DMS53 (cell line): ENCODE data around the gene HNRNPA2B1.
A peak's percentile ranks its signal among the peaks of the same experiment; 100 is the strongest.
"Not testable (repeated sequence)": the region's sequence is repeated elsewhere in the genome, so short reads cannot be mapped to it uniquely, and the experiment has no call there.

Experiments used
- DNase-seq: peaks from one replicate; lab custom pipeline; 2025; lab: John Stamatoyannopoulos, UW

The HNRNPA2B1 gene

GRCh38 chr7:26198133-26198780, 2.3 kb downstream of the HNRNPA2B1 start:
- DNase-seq = peak; percentile 69

DNA sequence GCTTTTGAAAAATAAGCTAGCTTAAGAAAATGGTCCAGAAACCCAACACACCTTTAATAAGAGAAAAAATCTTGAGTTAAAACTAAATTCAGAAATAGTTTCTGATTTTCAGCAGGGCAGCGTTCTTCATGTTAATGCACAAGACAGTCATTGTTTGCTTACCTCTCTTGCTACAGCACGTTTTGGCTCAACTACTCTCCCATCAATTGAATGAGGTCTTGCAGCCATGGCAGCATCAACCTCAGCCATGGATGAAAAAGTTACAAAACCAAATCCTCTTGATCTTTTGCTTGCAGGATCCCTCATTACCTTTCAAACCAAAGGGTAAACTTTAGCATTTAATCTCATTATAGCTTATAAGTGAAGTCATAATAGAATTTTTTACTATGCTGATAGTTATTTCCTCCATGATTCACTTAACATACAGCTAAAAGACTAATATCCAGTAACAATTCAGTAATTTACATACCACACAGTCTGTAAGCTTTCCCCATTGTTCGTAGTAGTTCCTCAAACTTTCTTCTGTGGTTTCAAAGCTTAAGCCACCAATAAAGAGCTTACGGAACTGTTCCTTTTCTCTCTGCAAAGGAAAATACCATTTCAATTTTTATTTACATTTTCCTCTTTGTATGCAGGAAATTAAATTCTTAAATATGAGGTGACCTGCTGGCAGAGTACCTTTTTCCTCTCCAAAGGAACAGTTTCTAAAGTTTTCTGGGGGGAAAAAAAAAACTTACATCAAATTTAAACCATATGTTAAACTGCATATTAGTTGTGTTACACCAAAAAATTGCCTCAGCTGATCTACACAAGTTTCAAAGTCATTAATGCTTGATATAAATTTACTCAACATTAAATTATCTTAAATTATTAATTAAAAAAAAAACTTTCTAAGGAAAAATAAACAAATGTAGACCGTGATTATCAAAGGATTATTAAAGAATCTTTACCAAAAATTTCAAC, 3.1 kb downstream of the HNRNPA2B1 start:
- peak; percentile 27 for DNase-seq

DNA sequence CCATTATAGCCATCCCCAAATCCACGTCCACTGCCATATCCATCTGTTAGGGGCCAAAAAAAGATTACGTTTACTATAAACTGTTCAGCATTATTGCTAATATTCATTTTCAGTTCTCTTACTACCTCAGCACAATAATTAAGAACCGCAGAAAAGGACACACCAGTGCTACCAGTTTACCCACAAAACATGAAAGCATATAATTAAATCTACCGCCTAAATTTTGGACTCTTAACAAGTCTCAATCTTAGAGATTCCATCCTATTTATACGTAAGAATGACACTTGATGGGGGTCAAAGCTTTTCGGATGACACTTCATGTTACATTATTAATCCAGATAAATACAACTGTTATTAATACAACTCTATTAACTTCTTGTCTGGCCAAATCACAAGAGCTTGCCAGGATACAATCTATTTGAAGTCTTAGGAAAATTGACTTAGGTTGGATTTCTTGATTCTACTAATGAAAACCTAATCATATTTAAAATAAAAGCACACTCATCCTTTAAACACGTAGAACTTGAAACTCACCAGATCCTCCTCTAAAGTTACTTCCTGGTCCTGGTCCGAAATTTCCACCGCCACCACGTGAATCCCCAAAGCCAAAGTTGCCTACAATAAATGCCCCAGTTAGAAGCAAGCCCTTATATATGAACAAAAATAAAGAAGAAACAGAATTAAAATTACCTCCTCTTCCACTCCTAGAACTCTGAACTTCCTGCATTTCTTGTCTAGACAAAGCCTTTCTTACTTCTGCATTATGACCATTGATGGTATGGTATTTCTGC, 4.5 kb downstream of the HNRNPA2B1 start:
- no peak for DNase-seq

- no peak for DNase-seq
Measured at GRCh38 chr7:26195182-26195581, 5.4 kb downstream of the HNRNPA2B1 start.

- not testable (repeated sequence) for DNase-seq
Measured at GRCh38 chr7:26194764-26195163, 5.8 kb downstream of the HNRNPA2B1 start.

DNA sequence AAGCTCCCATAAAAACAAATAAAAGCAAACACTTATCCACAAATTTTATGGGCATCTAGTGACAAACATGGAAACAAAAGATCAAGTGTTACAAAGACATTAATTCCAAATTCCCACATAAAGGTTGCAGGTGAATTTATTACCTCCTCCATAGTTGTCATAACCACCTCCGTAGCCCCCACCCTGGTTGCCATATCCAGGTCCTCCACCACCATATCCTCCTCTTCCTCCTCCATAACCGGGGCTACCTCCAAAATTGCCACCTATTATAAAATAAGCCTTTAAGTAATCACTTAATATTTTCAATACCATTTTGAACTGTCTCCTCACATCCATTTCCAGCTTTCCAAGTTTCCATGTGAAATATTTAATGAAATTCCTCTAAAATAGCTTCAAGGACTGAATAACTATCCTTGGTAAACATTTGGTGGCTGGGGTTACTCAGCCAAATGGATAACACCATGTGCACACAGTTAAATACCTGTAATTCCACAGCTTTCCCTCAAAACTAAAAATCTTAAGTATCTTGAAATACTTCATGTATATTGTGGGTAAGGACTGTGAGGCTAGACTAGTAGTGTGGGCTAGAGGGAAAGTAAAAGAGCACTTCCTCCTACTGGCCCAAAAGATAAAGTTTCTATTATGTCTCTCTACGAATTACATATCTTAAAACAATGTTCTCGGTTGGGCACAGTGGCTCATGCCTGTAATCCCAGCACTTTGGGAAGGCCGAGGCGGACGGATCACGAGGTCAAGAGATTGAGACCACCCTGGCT, 6.9 kb downstream of the HNRNPA2B1 start:
- DNase-seq = peak; percentile 33

DNA sequence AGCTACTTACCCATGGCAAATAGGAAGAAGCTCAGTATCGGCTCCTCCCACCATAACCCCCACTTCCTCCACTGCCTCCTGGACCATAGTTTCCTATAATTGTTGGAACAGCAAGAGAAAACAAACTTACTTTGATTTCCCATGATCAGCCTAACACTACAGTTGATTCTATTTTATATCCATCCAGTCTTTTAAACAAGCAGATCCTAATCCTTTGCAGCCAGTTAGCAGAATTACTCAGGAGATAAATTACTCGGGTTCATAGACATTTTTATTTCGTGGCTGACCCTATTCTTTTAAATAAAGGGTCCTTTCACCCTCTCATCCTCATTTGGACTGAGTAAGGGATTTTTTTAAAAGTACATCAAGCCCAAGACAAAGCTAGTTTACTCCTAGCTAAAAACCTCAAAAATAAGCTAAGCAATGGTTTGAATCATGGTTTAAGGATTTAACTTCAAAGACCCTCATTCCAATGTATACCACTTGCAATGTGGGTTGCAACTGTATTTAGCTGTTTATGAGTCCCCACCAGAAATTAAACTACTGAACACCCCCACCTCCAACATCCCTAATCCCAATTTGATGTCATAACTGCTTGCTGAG, 8.0 kb downstream of the HNRNPA2B1 start:
- peak; percentile 38 for DNase-seq

DNA sequence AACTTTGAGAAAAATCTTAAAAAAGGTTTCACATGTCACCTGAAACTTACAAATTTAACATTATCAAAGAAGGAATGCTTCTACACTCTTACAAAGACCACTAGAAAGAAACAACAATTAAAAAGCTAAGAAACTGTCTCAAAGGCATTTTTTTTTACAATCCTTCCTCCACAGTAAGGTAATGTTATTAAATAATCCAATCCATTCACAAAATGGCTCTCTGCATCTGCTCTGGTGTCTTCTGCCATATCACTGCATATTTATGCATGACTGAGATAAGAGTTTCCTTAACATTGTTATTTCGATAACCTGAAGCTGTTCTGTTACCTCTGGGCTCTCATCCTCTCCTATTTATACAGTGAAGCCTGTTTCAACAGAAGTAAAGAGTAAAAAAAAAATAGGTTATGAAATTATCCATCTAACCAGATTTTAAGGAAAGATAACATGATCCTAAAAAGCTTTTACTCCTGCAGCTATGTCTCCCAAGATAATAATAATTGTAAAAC, 8.5 kb downstream of the HNRNPA2B1 start:
- DNase-seq = peak; percentile 37

DNA sequence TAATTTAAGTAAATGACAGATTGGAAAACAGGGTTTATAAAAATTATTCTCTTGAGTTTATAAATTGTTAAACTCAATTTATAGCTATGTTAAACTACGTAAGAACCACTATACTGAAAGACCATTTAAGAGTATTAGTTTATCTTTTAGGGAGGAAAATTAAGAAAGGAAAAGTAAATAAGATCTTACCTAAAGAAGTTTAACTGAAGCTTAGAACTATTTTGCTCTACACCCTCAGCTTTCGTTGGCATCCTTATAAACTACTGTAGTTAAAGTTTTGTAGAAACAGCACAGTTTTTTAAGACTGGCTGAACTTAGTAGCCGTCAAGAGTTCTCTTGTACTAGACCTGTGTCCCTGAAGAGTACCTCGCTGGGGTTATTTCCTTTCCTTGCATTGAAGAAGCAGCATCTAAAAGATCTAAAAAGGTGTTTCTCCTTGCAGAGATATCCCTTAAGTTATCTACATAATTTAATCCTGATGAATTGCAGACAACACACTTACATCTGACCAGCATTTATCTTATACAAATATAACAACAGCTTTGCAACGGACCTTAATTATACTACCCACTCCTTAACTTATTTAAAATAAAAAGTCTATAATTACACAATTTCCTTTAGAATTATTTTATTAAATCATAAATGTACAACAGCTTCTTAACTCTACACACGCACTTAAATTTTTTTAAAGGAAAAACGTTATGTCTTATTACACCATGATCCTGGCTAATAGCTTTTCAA, 9.1 kb downstream of the HNRNPA2B1 start:
- peak; percentile 17 for DNase-seq

GRCh38 chr7:26190417-26190869, 10.1 kb downstream of the HNRNPA2B1 start:
- peak; percentile 55 for DNase-seq

DNA sequence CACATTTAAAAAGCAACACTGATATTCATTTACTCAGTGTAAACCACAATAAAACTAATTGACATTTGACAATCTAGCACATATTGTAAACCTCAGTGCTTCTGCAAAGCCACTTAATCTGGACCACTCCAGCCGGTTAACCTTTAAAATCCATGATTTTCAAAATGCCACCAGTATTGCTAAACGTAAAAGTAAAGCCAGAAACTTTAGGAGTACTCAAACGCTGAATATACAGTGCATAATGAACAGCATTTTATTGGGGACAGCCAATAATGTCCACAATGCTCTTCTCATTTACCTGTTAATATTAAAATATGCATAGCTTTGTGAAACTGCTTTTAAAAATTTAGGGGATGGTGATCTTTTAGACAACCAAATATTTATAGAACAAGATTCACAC, 10.8 kb downstream of the HNRNPA2B1 start:
- DNase-seq = peak; percentile 45

DNA sequence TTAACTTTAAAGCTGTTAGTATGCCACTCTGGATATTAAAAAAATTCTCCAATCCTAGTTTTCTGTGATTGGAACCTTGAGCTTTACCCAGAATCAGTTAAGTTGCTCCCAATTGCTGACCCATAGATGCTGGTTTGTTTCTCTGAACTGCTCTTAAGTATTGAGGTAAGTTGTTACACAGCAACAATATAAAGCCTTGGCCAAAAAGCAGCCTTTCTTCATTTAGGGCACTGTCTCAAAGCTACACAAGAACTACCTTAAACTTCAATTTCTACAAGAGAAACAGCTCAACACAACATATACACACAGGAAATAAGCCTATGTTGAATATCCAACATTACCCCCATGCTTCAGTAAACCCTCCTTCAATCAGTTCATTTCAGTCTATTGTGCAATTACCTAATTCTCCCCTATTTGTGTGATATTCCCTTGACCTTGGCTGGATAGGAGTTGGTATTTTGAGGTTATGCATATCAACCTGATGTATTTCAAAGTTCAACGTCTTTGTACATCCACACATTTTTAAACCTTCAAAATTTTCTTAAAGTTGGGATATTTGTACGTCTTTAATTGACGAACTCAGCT, 11.5 kb downstream of the HNRNPA2B1 start:
- peak; percentile 61 for DNase-seq

DNA sequence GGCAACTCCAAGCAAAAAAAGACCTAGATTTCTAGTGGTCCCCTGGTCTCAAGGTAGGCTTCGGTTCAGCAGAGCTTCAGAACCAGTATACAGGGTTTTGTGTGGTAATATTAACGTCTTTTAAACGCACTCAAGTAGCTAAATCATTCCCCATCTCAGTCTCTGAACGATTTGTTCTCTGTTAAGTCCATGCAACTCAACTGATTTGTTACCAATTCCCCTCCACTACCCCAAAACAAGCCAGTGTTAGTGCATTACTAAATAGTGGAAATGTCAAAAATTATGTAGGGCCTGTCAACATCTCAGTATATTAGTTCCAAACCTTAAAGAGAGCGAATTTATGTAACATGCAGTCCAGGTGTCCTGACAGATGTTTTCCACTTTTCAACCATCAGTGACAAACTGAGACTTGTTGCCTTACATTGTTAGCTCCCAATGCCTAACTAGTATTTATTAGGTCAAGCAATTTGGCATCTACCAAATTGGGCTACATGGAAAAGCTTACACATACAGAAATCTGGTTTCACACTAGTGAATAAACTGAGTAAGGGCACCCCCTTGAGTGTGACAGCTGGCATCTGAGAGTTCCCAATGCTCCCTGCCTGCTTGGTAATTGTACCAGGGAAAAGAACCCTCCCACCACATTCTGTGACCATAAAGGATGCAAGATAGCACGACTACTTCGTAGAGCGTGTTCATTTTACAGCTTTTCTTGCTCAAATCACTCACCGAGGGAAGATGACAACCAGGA, 12.2 kb downstream of the HNRNPA2B1 start:
- peak; percentile 69 for DNase-seq

DNA sequence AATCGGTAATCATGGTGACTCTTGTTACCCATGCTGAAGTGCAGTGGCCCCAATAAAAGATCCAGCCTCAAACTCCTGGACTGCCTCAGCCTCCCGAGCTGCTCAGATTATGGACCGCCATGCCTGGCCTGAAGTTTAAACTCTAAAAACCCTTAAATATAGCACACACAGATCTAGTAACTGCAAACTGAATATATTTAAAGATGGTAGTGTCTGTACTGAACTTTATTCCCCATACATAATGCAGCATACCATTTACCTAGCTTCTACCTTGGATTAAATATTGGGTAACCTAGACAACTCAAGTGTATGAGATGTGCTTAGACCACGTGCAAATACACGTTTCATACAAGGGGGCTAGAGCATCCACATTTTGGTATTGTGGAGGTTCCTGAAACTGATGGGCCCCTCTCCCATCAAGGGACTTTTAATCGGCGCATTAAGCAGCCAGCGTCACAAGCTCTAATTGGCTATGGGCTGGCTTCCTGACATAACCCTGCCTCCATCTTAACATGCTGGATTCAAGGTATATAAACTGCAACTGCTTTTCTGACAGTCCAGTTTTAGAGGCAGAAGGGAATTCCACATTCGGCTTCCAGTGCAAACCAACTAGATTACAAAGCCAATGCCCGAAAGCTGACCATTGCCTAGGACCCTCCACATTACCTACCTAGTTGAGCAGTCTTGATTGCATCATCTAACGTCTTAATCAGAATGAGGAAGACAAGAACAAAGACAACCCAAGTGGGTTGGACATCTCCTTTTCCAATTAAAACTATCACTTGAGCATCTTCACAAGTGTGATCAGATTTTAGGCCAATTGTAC, 13.0 kb downstream of the HNRNPA2B1 start:
- peak; percentile 67 for DNase-seq

DNA sequence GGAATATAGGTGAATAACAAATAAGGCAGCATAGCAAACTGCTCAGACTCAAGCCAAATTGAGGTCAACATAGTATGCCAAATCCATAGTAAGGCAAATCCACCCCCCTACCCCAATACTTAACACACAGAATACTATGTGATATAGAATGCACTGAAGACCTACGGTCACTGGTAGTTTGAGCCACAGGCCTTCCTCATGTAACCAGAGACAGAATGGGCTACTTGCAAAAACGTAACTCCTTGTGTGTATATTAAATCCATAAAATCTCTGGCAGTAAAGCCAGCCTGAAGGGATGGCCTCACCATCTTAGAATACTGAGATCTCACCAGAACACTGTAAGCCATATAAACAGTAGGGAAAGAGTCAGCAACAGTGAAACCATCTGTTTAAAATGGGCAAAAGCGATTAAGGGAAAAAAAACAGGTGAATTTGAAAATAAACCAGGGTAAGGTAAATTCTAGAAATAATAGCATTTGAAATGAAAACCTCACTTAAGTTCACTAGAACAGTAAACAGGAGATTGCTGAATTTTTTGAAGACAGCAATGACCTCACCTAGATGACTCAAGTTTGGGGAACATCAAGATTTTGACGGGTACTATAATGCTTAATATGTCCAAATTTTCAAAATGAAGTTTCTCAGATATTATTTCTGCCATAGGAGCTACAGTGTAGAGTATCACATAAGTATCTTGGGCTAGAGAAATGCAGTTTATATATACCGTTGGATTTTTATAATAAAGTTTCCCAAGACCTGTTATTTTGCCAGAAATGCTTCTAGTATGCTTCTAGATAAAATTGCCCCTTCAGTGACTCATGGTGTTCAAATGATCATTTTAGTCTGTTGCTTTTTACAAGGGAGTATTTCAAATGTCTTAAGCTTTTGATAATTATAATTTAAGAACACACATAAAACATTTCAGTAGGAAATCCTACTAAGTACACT, 13.9 kb downstream of the HNRNPA2B1 start:
- DNase-seq = peak; percentile 53

GRCh38 chr7:26185844-26186180, 14.7 kb downstream of the HNRNPA2B1 start:
- DNase-seq = no peak
